H9 (cell line): Measurements from ENCODE around the gene CFAP54. TPM values are rescaled to one million over a fixed set of nuclear protein-coding genes. Genes with fewer than 3 reads are reported as not detected.

ENCODE experiments used
- DNase-seq: peaks from one replicate; pipeline ENCODE4 v3.0.0-alpha.2; 2017
- H2AFZ ChIP-seq: one replicate; pipeline ENCODE4 v1.6.1; 2013; ENCODE audit warnings: mild to moderate bottlenecking, low read length, control low read depth, moderate library complexity
- H2AK5ac ChIP-seq: 2 replicates; pipeline ENCODE4 v1.6.1; 2013; ENCODE audit warnings: low read length, control low read depth, mixed read lengths; ENCODE audit not compliant: insufficient read length
- H2BK120ac ChIP-seq: one replicate; pipeline ENCODE4 v1.6.1; 2013; ENCODE audit warnings: low read depth, mild to moderate bottlenecking, low read length, control low read depth, inconsistent platforms; ENCODE audit not compliant: poor library complexity, severe bottlenecking
- H2BK12ac ChIP-seq: 2 replicates; pipeline ENCODE4 v1.6.1; 2013; ENCODE audit warnings: low read length, control low read depth, mixed read lengths, low read depth; ENCODE audit not compliant: insufficient read length
- H2BK15ac ChIP-seq: 2 replicates; pipeline ENCODE4 v1.6.1; 2013; ENCODE audit warnings: low read depth, low read length, control low read depth
- H2BK20ac ChIP-seq: one replicate; pipeline ENCODE4 v1.6.1; 2013; ENCODE audit warnings: low read depth, mild to moderate bottlenecking, low read length, control low read depth, inconsistent platforms; ENCODE audit not compliant: poor library complexity, severe bottlenecking
- H2BK5ac ChIP-seq: 2 replicates; pipeline ENCODE4 v1.6.1; 2013; ENCODE audit warnings: low read length, control low read depth, mixed read lengths; ENCODE audit not compliant: insufficient read length
- H3K14ac ChIP-seq: 2 replicates; pipeline ENCODE4 v1.6.1; 2013; ENCODE audit warnings: low read length, control low read depth; ENCODE audit not compliant: insufficient read depth
- H3K18ac ChIP-seq: 2 replicates; pipeline ENCODE4 v1.6.1; 2013; ENCODE audit warnings: low read depth, mild to moderate bottlenecking, mixed read lengths, low read length, control low read depth; ENCODE audit not compliant: insufficient read length
- H3K23ac ChIP-seq: 2 replicates; pipeline ENCODE4 v1.6.1; 2013; ENCODE audit warnings: low read length, control low read depth, mixed read lengths, low read depth; ENCODE audit not compliant: insufficient read length
- H3K23me2 ChIP-seq: 2 replicates; pipeline ENCODE4 v1.6.1; 2013; ENCODE audit warnings: low read depth, mild to moderate bottlenecking, mixed read lengths, low read length, control low read depth; ENCODE audit not compliant: insufficient read length, poor library complexity, severe bottlenecking
- H3K27ac ChIP-seq: 2 replicates; pipeline ENCODE4 v1.5.1; 2013; ENCODE audit warnings: low read length, control low read depth, mixed read lengths, low read depth; ENCODE audit not compliant: insufficient read length
- H3K27me3 ChIP-seq: 2 replicates; pipeline ENCODE4 v1.6.1; 2013; ENCODE audit warnings: low read length, control low read depth, inconsistent platforms; ENCODE audit not compliant: insufficient read depth
- H3K4ac ChIP-seq: 2 replicates; pipeline ENCODE4 v1.6.1; 2013; ENCODE audit warnings: low read depth, mild to moderate bottlenecking, control low read depth, inconsistent platforms, low read length, moderate library complexity
- H3K4me1 ChIP-seq: 2 replicates; pipeline ENCODE4 v1.6.1; 2013; ENCODE audit warnings: low read length, control low read depth, inconsistent platforms; ENCODE audit not compliant: insufficient read depth
- H3K4me2 ChIP-seq: 2 replicates; pipeline ENCODE4 v1.6.1; 2013; ENCODE audit warnings: low read length, control low read depth, mixed read lengths; ENCODE audit not compliant: insufficient read length, insufficient read depth
- H3K56ac ChIP-seq: 2 replicates; pipeline ENCODE4 v1.6.1; 2013; ENCODE audit warnings: low read depth, mild to moderate bottlenecking, mixed read lengths, low read length, control low read depth; ENCODE audit not compliant: insufficient read length
- H3K79me1 ChIP-seq: 2 replicates; pipeline ENCODE4 v1.6.1; 2013; ENCODE audit warnings: low read depth, mild to moderate bottlenecking, moderate library complexity, low read length, control low read depth, inconsistent platforms; ENCODE audit not compliant: insufficient read depth, poor library complexity, severe bottlenecking
- H3K79me2 ChIP-seq: 2 replicates; pipeline ENCODE4 v1.6.1; 2013; ENCODE audit warnings: low read length, control low read depth, inconsistent platforms; ENCODE audit not compliant: insufficient read depth
- H3K9ac ChIP-seq: 2 replicates; pipeline ENCODE4 v1.6.1; 2013; ENCODE audit warnings: low read length, control low read depth, mixed read lengths; ENCODE audit not compliant: insufficient read length; ENCODE audit errors: extremely low read depth
- H3K9me3 ChIP-seq: one replicate; pipeline ENCODE4 v1.6.1; 2013; ENCODE audit warnings: low read depth, low read length, inconsistent platforms; ENCODE audit not compliant: control insufficient read depth
- H3T11ph ChIP-seq: one replicate; pipeline ENCODE4 v1.6.1; 2013; ENCODE audit warnings: mild to moderate bottlenecking, low read length, control low read depth, inconsistent platforms
- H4K20me1 ChIP-seq: one replicate; pipeline ENCODE4 v1.6.1; 2013; ENCODE audit not compliant: control insufficient read depth, insufficient read length, insufficient read depth
- H4K5ac ChIP-seq: 2 replicates; pipeline ENCODE4 v1.6.1; 2013; ENCODE audit warnings: low read depth, mild to moderate bottlenecking, mixed read lengths, low read length, control low read depth; ENCODE audit not compliant: insufficient read length
- H4K8ac ChIP-seq: replicated peaks from 2 replicates; pipeline ENCODE4 v1.6.1; 2013; ENCODE audit warnings: low read length, control low read depth, mixed read lengths, low read depth; ENCODE audit not compliant: insufficient read length
- H4K91ac ChIP-seq: 2 replicates; pipeline ENCODE4 v1.6.1; 2013; ENCODE audit warnings: low read depth, mild to moderate bottlenecking, moderate library complexity, mixed read lengths, low read length, control low read depth; ENCODE audit not compliant: insufficient read length
- H3K27ac Mint-ChIP-seq, 3 experiments: 2 replicates in 2 of 3; 3 replicates in 1 of 3; pipeline ENCODE4 v1.8.0; 2020 to 2021; ENCODE audit warnings: mixed read lengths in 3 of 3, mild to moderate bottlenecking in 1 of 3, moderate library complexity in 1 of 3
- H3K27me3 Mint-ChIP-seq: 2 replicates; pipeline ENCODE4 v1.8.0; 2021; ENCODE audit warnings: low read depth, mild to moderate bottlenecking, moderate library complexity, mixed read lengths
- H3K36me3 Mint-ChIP-seq, 3 experiments: 2 replicates in 2 of 3; 3 replicates in 1 of 3; pipeline ENCODE4 v1.8.0; 2020 to 2021; ENCODE audit warnings: low read depth in 3 of 3, mixed read lengths in 3 of 3; ENCODE audit not compliant: insufficient read depth in 1 of 3
- H3K4me1 Mint-ChIP-seq, 2 experiments: 2 replicates each; pipeline ENCODE4 v1.8.0; 2020; ENCODE audit warnings: mixed read lengths in 2 of 2
- H3K4me3 Mint-ChIP-seq, 2 experiments: 2 replicates in 1 of 2; 3 replicates in 1 of 2; pipeline ENCODE4 v1.8.0; 2020 to 2021; ENCODE audit warnings: mild to moderate bottlenecking in 2 of 2, mixed read lengths in 2 of 2, moderate library complexity in 1 of 2
- H3K9me3 Mint-ChIP-seq, 2 experiments: 2 replicates in 1 of 2; 3 replicates in 1 of 2; pipeline ENCODE4 v1.8.0; 2020; ENCODE audit warnings: mild to moderate bottlenecking in 2 of 2, mixed read lengths in 2 of 2, moderate library complexity in 1 of 2
- CTCF ChIP-seq: fragments of 200-600 bp; sonication (generic); conservative IDR thresholded peaks from 3 replicates; pipeline ENCODE4 v1.8.0; 2021; ENCODE audit warnings: antibody characterized with exemption, mild to moderate bottlenecking
- WGBS: extraction: QIAGEN DNeasy Blood & Tissue Kit; methylation state at CpG from one replicate; pipeline ENCODE4 v1.1.7; 2013; ENCODE audit warnings: missing lambda C conversion rate, low lambda C conversion rate, mixed read lengths; ENCODE audit not compliant: insufficient read length; ENCODE audit errors: extremely low coverage; 5-methylcytosine and 5-hydroxymethylcytosine counted together
- total RNA-seq: library from RNA; stranded (reverse); gene quantifications from 2 replicates; pipeline ENCODE4 v1.2.1, GENCODE V29; 2021

The CFAP54 gene
- total RNA-seq, 1 experiment from 2014 or later, result 0.24 TPM

GRCh38 chr12:96701856-96702255, 212.5 kb downstream of the CFAP54 start:
- H3K9me3 Mint-ChIP-seq, result no peaks in the 10 kb centered on the region
- TF ChIP-seq CTCF, result no peak
- no peak overlapping the region for H3K56ac ChIP-seq
- H3K4me2 ChIP-seq, result no peak overlapping the region
- no peaks in the 10 kb centered on the region for H3K4me1 Mint-ChIP-seq
- no peaks in the 10 kb centered on the region for H3K79me1 ChIP-seq
- no peak overlapping the region for H2BK5ac ChIP-seq
- H3K27ac ChIP-seq, result no peak overlapping the region
- no peak overlapping the region for H4K91ac ChIP-seq
- no peaks in the 10 kb centered on the region for H3K23me2 ChIP-seq
- no peak overlapping the region for H2BK15ac ChIP-seq
- H3K27me3 ChIP-seq, result no peaks in the 10 kb centered on the region
- H3K27me3 Mint-ChIP-seq, result no peaks in the 10 kb centered on the region; the same call in none of the 2 replicates
- H3K9me3 ChIP-seq, result no peaks in the 10 kb centered on the region
- H3K4me1 ChIP-seq, result no peaks in the 10 kb centered on the region
- no peak overlapping the region for H3K4ac ChIP-seq
- H3K27ac Mint-ChIP-seq, result no peak overlapping the region
- no peak overlapping the region for H2BK12ac ChIP-seq
- H3K79me2 ChIP-seq, result no peaks in the 10 kb centered on the region
- H2BK120ac ChIP-seq, result no peak overlapping the region
- H2AK5ac ChIP-seq, result no peak overlapping the region
- no peak overlapping the region for H4K8ac ChIP-seq
- H3K18ac ChIP-seq, result no peak overlapping the region
- H4K5ac ChIP-seq, result no peak overlapping the region
- no peak overlapping the region for H2BK20ac ChIP-seq
- H3K36me3 Mint-ChIP-seq, result no peaks in the 10 kb centered on the region; a peak in 1 of 7 replicates
- H2AFZ ChIP-seq, result no peak overlapping the region
- H4K20me1 ChIP-seq, result no peaks in the 10 kb centered on the region
- H3K23ac ChIP-seq, result no peak overlapping the region
- no peak overlapping the region for H3K9ac ChIP-seq
- no CpG with 5 or more reads among the region's 6 CpGs for WGBS
- no peak overlapping the region for H3T11ph ChIP-seq
- no peak overlapping the region for H3K4me3 Mint-ChIP-seq
- no peak overlapping the region for H3K14ac ChIP-seq
- DNase-seq, result no peak
